ENCODE measurements around the gene PSORS1C2.
A peak's percentile ranks its signal among the peaks of the same experiment; 100 is the strongest.
"Not testable (repeated sequence)": the region's sequence is repeated elsewhere in the genome, so short reads cannot be mapped to it uniquely, and the experiment has no call there.

PSORS1C2 gene

GRCh38 chr6:31165064-31165832, 26.4 kb upstream of the PSORS1C2 start:
- DNase-seq: not testable (repeated sequence)

DNA sequence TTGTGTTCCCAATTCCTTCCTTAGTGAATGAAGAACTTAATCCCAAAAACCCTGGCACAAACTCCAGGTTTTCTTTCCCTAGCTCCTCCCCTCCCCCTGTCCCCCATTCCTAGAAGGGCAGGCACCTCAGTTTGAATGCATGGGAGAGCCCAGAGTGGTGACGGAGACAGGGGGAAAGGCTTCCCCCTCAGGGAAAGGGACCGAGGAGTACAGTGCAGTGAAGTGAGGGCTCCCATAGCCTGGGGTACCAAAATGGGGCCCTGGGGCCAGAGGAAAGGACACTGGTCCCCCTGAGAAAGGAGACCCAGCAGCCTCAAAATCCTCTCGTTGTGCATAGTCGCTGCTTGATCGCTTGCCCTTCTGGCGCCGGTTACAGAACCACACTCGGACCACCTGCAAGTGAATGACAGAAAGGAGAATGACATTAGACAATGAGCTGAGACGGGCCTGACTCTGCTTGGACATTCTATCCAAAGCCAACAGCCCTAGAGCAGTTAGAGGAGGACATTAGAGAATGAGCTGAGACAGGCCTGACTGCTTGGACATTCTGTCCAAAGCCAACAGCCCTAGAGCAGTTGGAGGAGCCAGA, 25.7 kb upstream of the PSORS1C2 start:
- not testable (repeated sequence) for DNase-seq

- no peak for DNase-seq
Measured at GRCh38 chr6:31163922-31164321, 25.1 kb upstream of the PSORS1C2 start.

DNA sequence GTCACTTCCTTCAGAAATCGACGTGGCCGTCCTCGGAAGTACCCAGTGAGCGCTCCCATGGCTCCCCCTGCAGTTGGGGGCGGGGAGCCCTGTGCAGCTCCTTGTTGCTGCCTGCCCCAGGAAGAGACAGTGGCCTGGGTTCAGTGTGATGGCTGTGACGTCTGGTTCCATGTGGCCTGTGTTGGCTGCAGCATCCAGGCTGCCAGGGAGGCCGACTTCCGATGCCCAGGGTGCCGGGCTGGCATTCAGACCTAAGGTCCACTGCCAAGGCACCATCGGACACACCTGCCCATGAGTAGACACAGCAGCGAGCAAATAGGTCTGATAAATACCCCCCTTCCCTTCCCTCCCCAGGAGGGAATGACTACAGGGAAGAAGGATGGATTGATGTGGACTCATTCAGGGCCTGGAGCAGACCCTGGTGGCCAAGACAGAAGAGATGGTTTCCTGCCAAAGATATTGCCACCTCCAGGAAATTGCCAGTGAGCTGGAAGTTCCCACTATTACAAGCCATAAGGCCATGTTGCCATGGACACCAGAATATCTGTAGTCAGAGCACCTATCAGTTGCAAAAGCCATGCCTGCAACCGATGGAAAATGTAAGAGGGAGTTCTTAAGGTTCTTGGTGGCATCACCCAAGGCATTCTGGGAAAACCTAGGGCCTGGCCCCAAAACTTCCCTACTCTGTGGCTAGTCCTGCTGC, 23.7 kb upstream of the PSORS1C2 start:
- DNase-seq: no peak

DNA sequence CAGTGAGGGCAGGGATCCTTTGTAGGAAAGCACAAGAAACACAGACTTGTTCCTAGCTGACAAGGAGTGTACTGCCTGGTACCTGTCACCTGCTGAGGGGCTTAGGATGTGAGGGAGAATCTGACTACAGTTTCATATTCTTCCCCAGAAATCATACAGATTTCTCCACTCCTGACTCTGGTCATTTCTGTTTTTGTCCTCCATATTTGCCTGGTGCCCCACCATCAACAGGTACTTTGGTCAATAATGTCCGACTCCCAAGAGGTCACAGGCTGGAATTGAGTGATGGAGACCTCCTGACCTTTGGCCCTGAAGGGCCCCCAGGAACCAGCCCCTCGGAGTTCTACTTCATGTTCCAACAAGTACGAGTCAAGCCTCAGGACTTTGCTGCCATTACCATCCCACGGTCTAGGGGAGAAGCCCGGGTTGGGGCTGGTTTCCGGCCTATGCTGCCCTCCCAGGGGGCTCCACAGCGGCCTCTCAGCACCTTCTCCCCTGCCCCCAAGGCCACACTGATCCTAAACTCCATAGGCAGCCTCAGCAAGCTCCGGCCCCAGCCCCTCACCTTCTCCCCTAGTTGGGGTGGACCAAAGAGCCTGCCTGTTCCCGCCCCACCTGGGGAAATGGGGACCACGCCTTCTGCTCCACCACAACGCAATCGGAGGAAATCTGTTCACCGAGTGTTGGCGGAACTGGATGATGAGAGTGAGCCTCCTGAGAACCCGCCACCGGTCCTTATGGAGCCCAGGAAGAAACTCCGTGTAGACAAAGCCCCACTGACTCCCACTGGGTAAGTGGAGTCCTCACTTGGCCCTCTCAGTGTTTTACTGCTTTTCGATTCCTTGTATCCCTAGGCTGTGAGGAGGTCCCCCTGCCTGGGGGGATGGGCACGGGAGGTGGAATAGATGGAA, 22.6 kb upstream of the PSORS1C2 start:
- DNase-seq: no peak

GRCh38 chr6:31158863-31159855, 20.3 kb upstream of the PSORS1C2 start:
- no peak for DNase-seq

- DNase-seq: peak; percentile 99
Measured at GRCh38 chr6:31158140-31158862, 19.4 kb upstream of the PSORS1C2 start, which contains the start of gene TCF19. TCF19 (plus strand) TSS chr6:31158589; CDS start chr6:31159470, 881 bp downstream.

DNA sequence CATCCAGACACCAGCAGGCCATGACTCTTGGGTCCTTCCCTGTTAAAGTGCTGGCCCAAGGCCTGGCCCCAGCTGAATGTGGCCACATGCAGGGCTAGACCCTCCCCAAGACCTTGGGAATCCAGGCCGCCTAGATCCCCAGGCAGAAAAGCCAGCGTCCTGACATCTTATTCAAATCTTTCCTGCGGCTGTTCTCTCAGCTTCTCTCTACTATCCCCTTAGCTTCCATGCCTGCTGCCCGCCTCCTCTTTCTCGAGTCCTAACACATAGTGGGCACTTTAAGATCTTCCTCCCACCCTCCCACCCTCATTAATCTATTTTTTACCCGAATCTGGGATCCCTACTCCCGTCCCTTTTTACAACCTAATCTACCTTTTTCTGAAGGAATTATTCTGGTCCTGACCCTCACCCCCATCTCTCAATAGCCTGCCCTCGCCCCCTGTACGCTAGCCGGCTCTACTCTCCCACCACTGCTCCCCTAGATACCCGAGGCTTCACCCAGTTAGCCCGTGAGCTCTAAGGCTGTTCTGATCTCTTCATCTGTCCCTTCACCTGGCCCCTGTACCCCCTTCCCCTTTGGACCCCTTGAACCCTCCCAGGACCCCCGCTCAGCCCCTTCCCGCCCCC, 18.8 kb upstream of the PSORS1C2 start, which contains the start of gene CCHCR1:
CCHCR1 (minus strand) TSS at position 290 of the 627 bp plus-strand sequence; CDS start at position 88, 202 bp downstream.
- no peak for DNase-seq

DNA sequence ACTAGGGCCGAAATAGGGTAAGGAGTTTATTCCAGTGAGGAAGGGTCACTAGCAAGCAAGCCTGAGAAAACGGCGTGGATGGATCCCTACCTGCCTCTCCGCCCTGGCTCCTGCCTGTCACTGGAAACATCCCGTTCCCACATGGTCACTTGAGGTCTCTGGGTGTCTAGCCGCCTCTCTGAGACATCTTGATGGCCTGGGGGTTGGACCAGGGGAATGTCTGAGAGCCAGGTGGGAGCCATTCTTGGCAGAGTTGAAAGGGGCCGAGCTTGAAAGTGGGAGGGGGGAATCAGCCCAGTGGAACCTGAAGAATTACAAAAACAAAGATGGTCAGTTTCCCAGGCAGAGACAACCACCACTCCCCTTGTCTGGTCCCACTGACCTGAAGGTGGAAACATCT, 17.8 kb upstream of the PSORS1C2 start:
- DNase-seq: no peak

DNA sequence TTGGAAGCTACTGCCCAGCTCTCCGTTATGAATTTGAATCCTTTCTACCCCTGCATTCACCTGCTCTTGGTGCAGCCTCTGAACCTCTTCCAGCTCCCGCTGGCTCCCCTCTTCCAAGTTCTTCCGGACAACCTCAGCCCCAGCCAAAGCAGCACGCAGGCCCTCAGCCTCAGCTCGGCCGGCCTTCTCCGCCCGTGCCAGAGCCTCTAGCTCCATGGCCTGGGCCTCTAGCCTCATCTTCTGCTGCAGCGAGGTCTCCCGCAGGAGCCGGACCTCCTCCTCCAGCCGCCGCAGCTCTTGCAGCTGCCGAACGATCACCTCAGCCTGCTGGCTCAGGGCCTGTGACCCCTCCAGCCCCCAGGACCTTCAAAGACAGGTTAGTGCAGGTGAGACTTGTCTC, 15.6 kb upstream of the PSORS1C2 start:
- no peak for DNase-seq

- no peak for DNase-seq
Measured at GRCh38 chr6:31152781-31153180, 13.9 kb upstream of the PSORS1C2 start.

- no peak for DNase-seq
Measured at GRCh38 chr6:31149827-31150447, 11.1 kb upstream of the PSORS1C2 start.

- DNase-seq: no peak
Measured at GRCh38 chr6:31145386-31145785, 6.5 kb upstream of the PSORS1C2 start.

- DNase-seq: no peak
Measured at GRCh38 chr6:31144970-31145340, 6.1 kb upstream of the PSORS1C2 start.

- DNase-seq: no peak
Measured at GRCh38 chr6:31144296-31144969, 5.6 kb upstream of the PSORS1C2 start.

DNA sequence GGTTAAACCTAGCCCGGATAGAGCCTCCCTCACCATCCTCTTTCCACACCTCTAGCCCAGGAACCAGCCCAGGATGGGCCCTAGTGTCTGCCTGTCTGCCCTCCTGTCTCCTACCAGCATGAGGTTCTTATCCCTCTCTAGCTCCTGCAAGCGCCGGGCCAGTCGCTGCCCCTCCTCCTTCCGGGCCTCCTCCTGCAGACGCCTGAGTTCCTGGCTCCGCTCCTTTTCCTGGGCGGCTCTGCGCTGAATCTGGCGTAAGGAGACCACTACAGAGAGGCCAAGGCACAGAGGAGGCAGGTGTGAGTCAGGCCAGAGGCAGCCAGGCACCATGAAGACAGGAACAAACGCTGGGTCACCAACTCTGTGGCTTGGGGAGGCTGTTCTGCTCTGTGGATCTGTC, 4.3 kb upstream of the PSORS1C2 start:
- DNase-seq: peak; percentile 82

- no peak for DNase-seq
Measured at GRCh38 chr6:31142361-31142761, 3.5 kb upstream of the PSORS1C2 start.

- DNase-seq: no peak
Measured at GRCh38 chr6:31140643-31141042, 1.8 kb upstream of the PSORS1C2 start.

- peak; percentile 88 for DNase-seq
Measured at GRCh38 chr6:31139599-31139998, 733 bp upstream of the PSORS1C2 start.

Data from fibroblast of skin of abdomen (primary cell).